Glutamatergic neuron (in vitro differentiated cells): ENCODE results near the gene PTPN11. TPM values are rescaled to one million over a fixed set of nuclear protein-coding genes. Genes with fewer than 3 reads are reported as not detected.

Source experiments
- DNase-seq: peaks from one replicate; pipeline ENCODE4 v3.0.0; 2022
- H3K27ac Mint-ChIP-seq: one replicate; pipeline ENCODE4 v1.8.0; 2020; ENCODE audit warnings: mild to moderate bottlenecking, mixed read lengths, inconsistent platforms; ENCODE audit not compliant: unreplicated experiment
- H3K27me3 Mint-ChIP-seq: one replicate; pipeline ENCODE4 v1.8.0; 2020; ENCODE audit warnings: mild to moderate bottlenecking, moderate library complexity, mixed read lengths, inconsistent platforms; ENCODE audit not compliant: unreplicated experiment
- H3K36me3 Mint-ChIP-seq: one replicate; pipeline ENCODE4 v1.8.0; 2020; ENCODE audit warnings: mild to moderate bottlenecking, mixed read lengths, inconsistent platforms; ENCODE audit not compliant: unreplicated experiment
- H3K4me1 Mint-ChIP-seq: one replicate; pipeline ENCODE4 v1.8.0; 2020; ENCODE audit warnings: mild to moderate bottlenecking, low read depth, mixed read lengths, inconsistent platforms; ENCODE audit not compliant: unreplicated experiment
- H3K4me3 Mint-ChIP-seq: one replicate; pipeline ENCODE4 v1.8.0; 2020; ENCODE audit warnings: mild to moderate bottlenecking, mixed read lengths, inconsistent platforms; ENCODE audit not compliant: unreplicated experiment
- H3K9me3 Mint-ChIP-seq: one replicate; pipeline ENCODE4 v1.8.0; 2020; ENCODE audit warnings: mild to moderate bottlenecking, moderate library complexity, mixed read lengths, inconsistent platforms; ENCODE audit not compliant: unreplicated experiment
- CTCF ChIP-seq: fragments of 200-600 bp; sonication (generic); IDR thresholded peaks from one replicate; pipeline ENCODE4 v1.5.0; 2021; ENCODE audit not compliant: partially characterized antibody, unreplicated experiment
- total RNA-seq: library from RNA; stranded (reverse); fragmentation: NEBNext Ultra II Directional; extraction: Animal tissue kit (Norgen Biotek cat#: 25700); gene quantifications from one replicate; pipeline ENCODE4 v1.2.1, GENCODE V29; 2021; ENCODE audit not compliant: unreplicated experiment

Gene PTPN11
- total RNA-seq, 1 donor from 2014 or later = 68.7 TPM

GRCh38 chr12:112380663-112381405 lies 37.9 kb upstream of the PTPN11 start:
- Mint-ChIP-seq H3K36me3 (no peaks in the 10 kb centered on the region), H3K27me3 (peaks cover 12% of the 10 kb centered on the region), H3K27ac (peak overlapping the region; percentile 99), H3K4me1 (peaks cover 17% of the 10 kb centered on the region), H3K9me3 (peaks cover 12% of the 10 kb centered on the region), H3K4me3 (peak overlapping the region; percentile 100)
- TF ChIP-seq CTCF = no peak
- DNase-seq = peak; percentile 60

DNA sequence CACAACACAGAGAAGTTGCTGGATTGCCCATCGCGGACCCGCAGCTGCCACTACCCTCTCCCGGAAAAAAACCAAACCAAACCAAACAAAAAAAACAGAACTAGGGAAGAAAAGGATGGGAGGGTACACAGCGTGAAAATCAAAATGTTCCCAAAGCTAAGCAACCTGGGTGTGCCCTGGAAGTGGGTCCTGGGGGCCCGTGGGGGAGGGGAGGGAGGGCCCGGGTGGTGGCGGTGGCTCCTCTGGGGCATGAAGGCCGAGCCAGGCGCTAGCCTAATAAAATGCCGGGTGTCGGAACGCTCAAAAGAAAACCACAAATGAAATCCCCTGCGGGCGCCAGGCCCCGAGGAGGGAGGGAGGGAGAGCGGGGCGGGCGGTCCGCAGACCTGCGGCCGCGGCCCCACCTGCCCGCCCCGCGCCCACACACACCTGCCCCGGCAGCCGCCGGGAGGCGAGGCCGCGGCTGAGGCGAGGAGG lies 37.3 kb upstream of the PTPN11 start:
- H3K9me3 Mint-ChIP-seq = peaks cover 14% of the 10 kb centered on the region
- H3K36me3 Mint-ChIP-seq = no peaks in the 10 kb centered on the region
- H3K27ac Mint-ChIP-seq = peak overlapping the region; percentile 99
- peaks cover 23% of the 10 kb centered on the region for H3K4me1 Mint-ChIP-seq
- DNase-seq = peak; percentile 72
- peaks cover 12% of the 10 kb centered on the region for H3K27me3 Mint-ChIP-seq
- peak overlapping the region; percentile 100 for H3K4me3 Mint-ChIP-seq
- TF ChIP-seq CTCF = no peak

DNA sequence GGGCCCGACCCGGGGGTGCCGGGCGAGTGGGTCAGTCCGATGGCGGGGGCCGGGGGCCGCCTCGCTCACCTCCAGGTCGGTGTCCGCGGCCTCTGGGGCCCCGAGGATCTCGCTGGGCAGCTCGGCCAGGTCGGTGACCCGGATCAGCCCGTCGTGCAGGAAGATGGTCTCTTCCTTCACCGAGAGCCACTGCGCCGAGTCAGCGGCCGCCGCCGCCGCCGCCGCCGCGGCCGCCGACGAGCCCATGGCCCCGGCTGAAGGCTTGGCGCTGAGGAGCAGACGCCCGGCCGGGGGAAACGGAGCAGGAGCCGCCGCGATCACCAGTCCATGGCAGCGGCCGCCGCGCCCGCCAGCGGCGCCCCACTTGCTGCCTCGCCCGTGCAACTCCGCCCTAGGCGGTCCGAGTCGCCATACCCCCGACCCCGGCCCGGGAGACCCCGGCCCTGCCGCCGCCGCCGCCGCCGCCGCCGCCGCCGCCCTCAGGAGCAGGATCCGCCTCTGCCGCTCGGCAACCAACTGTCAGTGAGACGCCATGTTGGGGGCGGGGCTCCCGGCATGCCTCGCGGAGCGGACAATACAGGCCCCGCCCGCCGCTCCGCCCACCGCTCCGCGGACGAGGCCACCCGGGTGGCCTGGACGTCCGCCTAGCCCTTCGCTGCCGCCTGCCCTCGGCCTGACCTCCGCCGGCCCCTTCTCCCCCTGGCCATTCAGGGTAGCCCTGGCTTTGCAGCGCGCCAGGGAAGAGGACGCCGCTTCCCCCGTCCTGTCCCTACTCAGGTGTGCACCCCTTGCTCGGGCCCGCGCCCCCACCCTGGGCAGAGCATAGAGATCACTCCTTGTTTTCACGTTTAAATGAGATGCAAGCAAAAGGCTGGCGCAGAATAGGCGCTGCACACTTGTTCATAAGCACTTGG lies 36.6 kb upstream of the PTPN11 start, which contains the start of gene HECTD4:
Gene HECTD4 (minus strand): TSS at position 549 of the 914 bp plus-strand sequence. CDS start 303 bp downstream, at position 246.
- no peak for TF ChIP-seq CTCF
- Mint-ChIP-seq H3K27me3 (peaks cover 12% of the 10 kb centered on the region), H3K27ac (peak within 1 kb of the TSS; percentile 99), H3K9me3 (peaks cover 15% of the 10 kb centered on the region), H3K36me3 (no peaks in the 10 kb centered on the region), H3K4me3 (peak within 1 kb of the TSS; percentile 100), H3K4me1 (peaks cover 30% of the 10 kb centered on the region)
- peak; percentile 99 for DNase-seq

- no peak for TF ChIP-seq CTCF
- no peaks in the 10 kb centered on the region for H3K36me3 Mint-ChIP-seq
- peaks cover 32% of the 10 kb centered on the region for H3K4me1 Mint-ChIP-seq
- peaks cover 15% of the 10 kb centered on the region for H3K9me3 Mint-ChIP-seq
- H3K27ac Mint-ChIP-seq = peak overlapping the region; percentile 91
- no peak for DNase-seq
- H3K4me3 Mint-ChIP-seq = peak overlapping the region; percentile 86
- H3K27me3 Mint-ChIP-seq = peaks cover 12% of the 10 kb centered on the region
Measured at GRCh38 chr12:112382866-112383265, 35.9 kb upstream of the PTPN11 start.
